K562 (cell line): ENCODE data around the gene NRP2. TPM values are rescaled to one million over a fixed set of nuclear protein-coding genes. Genes with fewer than 3 reads are reported as not detected.

Experiments
- MYBL2 ChIP-seq, 2 experiments: fragments of 450-650 bp in 1 of 2; sonication (generic) in 1 of 2; formaldehyde crosslinking in 1 of 2; IDR thresholded peaks; 2 replicates each; pipeline versions ENCODE4 v1.6.1 to v1.8.1; 2017 to 2022; ENCODE audit warnings: borderline replicate concordance in 1 of 2, inconsistent platforms in 1 of 2, low read depth in 1 of 2, mild to moderate bottlenecking in 1 of 2, missing genetic modification reagents in 1 of 2, moderate library complexity in 1 of 2
- NFIX ChIP-seq: fragments of 250-450 bp; sonication (Bioruptor Pico); IDR thresholded peaks from 2 replicates; pipeline ENCODE4 v1.4.0; 2020; ENCODE audit warnings: low read depth, mild to moderate bottlenecking, moderate library complexity
- RFX1 ChIP-seq: fragments of 450-650 bp; IDR thresholded peaks from 2 replicates; pipeline ENCODE4 v1.6.1; 2016; ENCODE audit warnings: mild to moderate bottlenecking, moderate library complexity
- ZNF134 ChIP-seq: fragments of 250-450 bp; sonication (Bioruptor Pico); conservative IDR thresholded peaks from 2 replicates; pipeline ENCODE4 v1.4.0; 2020
- polyA plus RNA-seq, 8 experiments: library from polyadenylated mRNA; depleted of rRNA in 4 of 8; stranded (reverse) in 5 of 8; unstranded in 3 of 8; fragments of >200 nt; fragmentation: Nextera tagmentation in 2 of 8; fragmentation: Illumina TruSeq in 1 of 8; extraction: Ambion mirVana in 2 of 8; extraction: Trizol in 1 of 8; gene quantifications; 2 replicates each; pipeline versions ENCODE4 v1.2.1 to v1.2.3, GENCODE V29; 2011 to 2014; ENCODE audit warnings: inconsistent platforms in 1 of 8, missing spikeins in 1 of 8
- total RNA-seq, 7 experiments: library from RNA; depleted of rRNA in 6 of 7; stranded (reverse); fragments of >200 nt in 6 of 7; fragmentation: Illumina TruSeq in 2 of 7; extraction: Trizol in 2 of 7; gene quantifications; 2 replicates each; pipeline versions ENCODE4 v1.2.1 to v1.2.3, GENCODE V29; 2011 to 2021; ENCODE audit warnings: low replicate concordance in 1 of 7
- TF ChIP-seq, protein P1 (sequence below): sonication (generic); formaldehyde crosslinking; IDR thresholded peaks from 2 replicates; pipeline ENCODE4 v1.4.0; 2020; ENCODE audit warnings: mild to moderate bottlenecking, missing genetic modification reagents
- TF ChIP-seq, protein P2 (sequence below): sonication (generic); formaldehyde crosslinking; IDR thresholded peaks from 2 replicates; pipeline ENCODE4 v1.8.1; 2023; ENCODE audit warnings: mild to moderate bottlenecking, missing genetic modification reagents
- TF ChIP-seq, protein P3 (sequence below): IDR thresholded peaks from 2 replicates; pipeline ENCODE4 v1.6.1; 2016; ENCODE audit warnings: missing genetic modification characterization, missing compliant biosample characterization
- TF ChIP-seq, protein P4 (sequence below): fragments of 200-600 bp; sonication (generic); IDR thresholded peaks from one replicate; pipeline ENCODE4 v1.6.1; 2012; ENCODE audit warnings: mild to moderate bottlenecking, low read depth, low read length, inconsistent platforms

Gene NRP2
- total and polyA plus RNA-seq, 9 of the 15 experiments (the other 6 are each of a cell fraction or from before 2014, with no cell fraction given): 0.05 to 0.31 (median 0.15) TPM; not detected in 5

DNA sequence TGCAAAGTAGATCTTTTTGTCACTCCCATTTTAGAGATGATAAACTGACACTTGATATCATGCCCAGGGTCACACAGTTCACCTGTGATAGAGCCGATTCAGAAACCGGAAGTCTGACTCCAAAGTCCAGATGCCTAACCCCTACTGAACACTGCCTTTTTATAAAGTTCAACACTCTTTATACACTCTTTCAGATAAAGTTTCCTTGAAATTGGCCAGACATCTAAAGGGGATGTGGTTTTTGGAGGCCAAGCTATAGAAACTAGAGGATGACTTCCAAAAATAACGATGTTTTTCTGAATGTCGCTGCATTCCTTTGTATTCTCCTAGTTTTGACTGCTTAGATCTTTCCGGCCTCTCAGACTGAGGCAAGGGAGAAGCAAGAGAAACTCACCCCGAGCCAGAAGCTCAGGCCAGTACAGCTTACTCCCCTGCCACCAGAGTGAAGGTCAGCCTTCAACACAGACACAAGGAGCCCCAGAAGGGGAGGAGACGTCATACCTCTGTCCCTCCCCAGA is 61.8 kb downstream of the NRP2 start (continued):
- TF ChIP-seq, protein P1, sequence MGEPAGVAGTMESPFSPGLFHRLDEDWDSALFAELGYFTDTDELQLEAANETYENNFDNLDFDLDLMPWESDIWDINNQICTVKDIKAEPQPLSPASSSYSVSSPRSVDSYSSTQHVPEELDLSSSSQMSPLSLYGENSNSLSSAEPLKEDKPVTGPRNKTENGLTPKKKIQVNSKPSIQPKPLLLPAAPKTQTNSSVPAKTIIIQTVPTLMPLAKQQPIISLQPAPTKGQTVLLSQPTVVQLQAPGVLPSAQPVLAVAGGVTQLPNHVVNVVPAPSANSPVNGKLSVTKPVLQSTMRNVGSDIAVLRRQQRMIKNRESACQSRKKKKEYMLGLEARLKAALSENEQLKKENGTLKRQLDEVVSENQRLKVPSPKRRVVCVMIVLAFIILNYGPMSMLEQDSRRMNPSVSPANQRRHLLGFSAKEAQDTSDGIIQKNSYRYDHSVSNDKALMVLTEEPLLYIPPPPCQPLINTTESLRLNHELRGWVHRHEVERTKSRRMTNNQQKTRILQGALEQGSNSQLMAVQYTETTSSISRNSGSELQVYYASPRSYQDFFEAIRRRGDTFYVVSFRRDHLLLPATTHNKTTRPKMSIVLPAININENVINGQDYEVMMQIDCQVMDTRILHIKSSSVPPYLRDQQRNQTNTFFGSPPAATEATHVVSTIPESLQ (CRISPR knock-in tag): no peak
- TF ChIP-seq, protein P2, sequence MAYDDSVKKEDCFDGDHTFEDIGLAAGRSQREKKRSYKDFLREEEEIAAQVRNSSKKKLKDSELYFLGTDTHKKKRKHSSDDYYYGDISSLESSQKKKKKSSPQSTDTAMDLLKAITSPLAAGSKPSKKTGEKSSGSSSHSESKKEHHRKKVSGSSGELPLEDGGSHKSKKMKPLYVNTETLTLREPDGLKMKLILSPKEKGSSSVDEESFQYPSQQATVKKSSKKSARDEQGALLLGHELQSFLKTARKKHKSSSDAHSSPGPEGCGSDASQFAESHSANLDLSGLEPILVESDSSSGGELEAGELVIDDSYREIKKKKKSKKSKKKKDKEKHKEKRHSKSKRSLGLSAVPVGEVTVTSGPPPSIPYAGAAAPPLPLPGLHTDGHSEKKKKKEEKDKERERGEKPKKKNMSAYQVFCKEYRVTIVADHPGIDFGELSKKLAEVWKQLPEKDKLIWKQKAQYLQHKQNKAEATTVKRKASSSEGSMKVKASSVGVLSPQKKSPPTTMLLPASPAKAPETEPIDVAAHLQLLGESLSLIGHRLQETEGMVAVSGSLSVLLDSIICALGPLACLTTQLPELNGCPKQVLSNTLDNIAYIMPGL (CRISPR knock-in tag): no peak
- TF ChIP-seq, protein P3, sequence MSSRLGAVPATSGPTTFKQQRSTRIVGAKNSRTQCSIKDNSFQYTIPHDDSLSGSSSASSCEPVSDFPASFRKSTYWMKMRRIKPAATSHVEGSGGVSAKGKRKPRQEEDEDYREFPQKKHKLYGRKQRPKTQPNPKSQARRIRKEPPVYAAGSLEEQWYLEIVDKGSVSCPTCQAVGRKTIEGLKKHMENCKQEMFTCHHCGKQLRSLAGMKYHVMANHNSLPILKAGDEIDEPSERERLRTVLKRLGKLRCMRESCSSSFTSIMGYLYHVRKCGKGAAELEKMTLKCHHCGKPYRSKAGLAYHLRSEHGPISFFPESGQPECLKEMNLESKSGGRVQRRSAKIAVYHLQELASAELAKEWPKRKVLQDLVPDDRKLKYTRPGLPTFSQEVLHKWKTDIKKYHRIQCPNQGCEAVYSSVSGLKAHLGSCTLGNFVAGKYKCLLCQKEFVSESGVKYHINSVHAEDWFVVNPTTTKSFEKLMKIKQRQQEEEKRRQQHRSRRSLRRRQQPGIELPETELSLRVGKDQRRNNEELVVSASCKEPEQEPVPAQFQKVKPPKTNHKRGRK (tag): no peak
- TF ChIP-seq RFX1 (no peak), NFIX (no peak), MYBL2 (IDR thresholded peaks at IDR 0.05; ENCODE audit: low read depth) (no peak), MYBL2 (CRISPR knock-in tag; IDR thresholded peaks at IDR 0.05; ENCODE audit: borderline replicate concordance) (no peak), ZNF134 (CRISPR knock-in tag) (no peak)
- TF ChIP-seq, protein P4, sequence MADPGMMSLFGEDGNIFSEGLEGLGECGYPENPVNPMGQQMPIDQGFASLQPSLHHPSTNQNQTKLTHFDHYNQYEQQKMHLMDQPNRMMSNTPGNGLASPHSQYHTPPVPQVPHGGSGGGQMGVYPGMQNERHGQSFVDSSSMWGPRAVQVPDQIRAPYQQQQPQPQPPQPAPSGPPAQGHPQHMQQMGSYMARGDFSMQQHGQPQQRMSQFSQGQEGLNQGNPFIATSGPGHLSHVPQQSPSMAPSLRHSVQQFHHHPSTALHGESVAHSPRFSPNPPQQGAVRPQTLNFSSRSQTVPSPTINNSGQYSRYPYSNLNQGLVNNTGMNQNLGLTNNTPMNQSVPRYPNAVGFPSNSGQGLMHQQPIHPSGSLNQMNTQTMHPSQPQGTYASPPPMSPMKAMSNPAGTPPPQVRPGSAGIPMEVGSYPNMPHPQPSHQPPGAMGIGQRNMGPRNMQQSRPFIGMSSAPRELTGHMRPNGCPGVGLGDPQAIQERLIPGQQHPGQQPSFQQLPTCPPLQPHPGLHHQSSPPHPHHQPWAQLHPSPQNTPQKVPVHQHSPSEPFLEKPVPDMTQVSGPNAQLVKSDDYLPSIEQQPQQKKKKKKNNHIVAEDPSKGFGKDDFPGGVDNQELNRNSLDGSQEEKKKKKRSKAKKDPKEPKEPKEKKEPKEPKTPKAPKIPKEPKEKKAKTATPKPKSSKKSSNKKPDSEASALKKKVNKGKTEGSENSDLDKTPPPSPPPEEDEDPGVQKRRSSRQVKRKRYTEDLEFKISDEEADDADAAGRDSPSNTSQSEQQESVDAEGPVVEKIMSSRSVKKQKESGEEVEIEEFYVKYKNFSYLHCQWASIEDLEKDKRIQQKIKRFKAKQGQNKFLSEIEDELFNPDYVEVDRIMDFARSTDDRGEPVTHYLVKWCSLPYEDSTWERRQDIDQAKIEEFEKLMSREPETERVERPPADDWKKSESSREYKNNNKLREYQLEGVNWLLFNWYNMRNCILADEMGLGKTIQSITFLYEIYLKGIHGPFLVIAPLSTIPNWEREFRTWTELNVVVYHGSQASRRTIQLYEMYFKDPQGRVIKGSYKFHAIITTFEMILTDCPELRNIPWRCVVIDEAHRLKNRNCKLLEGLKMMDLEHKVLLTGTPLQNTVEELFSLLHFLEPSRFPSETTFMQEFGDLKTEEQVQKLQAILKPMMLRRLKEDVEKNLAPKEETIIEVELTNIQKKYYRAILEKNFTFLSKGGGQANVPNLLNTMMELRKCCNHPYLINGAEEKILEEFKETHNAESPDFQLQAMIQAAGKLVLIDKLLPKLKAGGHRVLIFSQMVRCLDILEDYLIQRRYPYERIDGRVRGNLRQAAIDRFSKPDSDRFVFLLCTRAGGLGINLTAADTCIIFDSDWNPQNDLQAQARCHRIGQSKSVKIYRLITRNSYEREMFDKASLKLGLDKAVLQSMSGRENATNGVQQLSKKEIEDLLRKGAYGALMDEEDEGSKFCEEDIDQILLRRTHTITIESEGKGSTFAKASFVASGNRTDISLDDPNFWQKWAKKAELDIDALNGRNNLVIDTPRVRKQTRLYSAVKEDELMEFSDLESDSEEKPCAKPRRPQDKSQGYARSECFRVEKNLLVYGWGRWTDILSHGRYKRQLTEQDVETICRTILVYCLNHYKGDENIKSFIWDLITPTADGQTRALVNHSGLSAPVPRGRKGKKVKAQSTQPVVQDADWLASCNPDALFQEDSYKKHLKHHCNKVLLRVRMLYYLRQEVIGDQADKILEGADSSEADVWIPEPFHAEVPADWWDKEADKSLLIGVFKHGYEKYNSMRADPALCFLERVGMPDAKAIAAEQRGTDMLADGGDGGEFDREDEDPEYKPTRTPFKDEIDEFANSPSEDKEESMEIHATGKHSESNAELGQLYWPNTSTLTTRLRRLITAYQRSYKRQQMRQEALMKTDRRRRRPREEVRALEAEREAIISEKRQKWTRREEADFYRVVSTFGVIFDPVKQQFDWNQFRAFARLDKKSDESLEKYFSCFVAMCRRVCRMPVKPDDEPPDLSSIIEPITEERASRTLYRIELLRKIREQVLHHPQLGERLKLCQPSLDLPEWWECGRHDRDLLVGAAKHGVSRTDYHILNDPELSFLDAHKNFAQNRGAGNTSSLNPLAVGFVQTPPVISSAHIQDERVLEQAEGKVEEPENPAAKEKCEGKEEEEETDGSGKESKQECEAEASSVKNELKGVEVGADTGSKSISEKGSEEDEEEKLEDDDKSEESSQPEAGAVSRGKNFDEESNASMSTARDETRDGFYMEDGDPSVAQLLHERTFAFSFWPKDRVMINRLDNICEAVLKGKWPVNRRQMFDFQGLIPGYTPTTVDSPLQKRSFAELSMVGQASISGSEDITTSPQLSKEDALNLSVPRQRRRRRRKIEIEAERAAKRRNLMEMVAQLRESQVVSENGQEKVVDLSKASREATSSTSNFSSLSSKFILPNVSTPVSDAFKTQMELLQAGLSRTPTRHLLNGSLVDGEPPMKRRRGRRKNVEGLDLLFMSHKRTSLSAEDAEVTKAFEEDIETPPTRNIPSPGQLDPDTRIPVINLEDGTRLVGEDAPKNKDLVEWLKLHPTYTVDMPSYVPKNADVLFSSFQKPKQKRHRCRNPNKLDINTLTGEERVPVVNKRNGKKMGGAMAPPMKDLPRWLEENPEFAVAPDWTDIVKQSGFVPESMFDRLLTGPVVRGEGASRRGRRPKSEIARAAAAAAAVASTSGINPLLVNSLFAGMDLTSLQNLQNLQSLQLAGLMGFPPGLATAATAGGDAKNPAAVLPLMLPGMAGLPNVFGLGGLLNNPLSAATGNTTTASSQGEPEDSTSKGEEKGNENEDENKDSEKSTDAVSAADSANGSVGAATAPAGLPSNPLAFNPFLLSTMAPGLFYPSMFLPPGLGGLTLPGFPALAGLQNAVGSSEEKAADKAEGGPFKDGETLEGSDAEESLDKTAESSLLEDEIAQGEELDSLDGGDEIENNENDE: no peak
